Gastrocnemius medialis (tissue), 4 donors: ENCODE measurements around the gene RNF213. TPM values are rescaled to one million over a fixed set of nuclear protein-coding genes. Genes with fewer than 3 reads are reported as not detected.

ENCODE experiments used
- ATAC-seq, 2 donors: fragments of 150-250 bp; one replicate each; pipeline ENCODE4 v1.9.1; 2016
- DNase-seq, 2 donors: peaks; one replicate each; pipeline ENCODE4 v3.0.0-alpha.2; 2019
- H3K27ac ChIP-seq, 4 donors: fragments of 200-600 bp; sonication (generic); 1 replicate in 1 of 4; 2 replicates in 3 of 4; pipeline ENCODE4 v1.5.1; 2016 to 2018; ENCODE audit warnings: mild to moderate bottlenecking in 2 of 4, moderate library complexity in 1 of 4
- H3K27me3 ChIP-seq, 3 donors: fragments of 200-600 bp; sonication (generic) in 2 of 3; 1 replicate in 1 of 3; 2 replicates in 2 of 3; pipeline versions ENCODE4 v1.5.1 to v1.6.0; 2016 to 2019; ENCODE audit warnings: mild to moderate bottlenecking in 1 of 3, moderate library complexity in 1 of 3
- H3K36me3 ChIP-seq, 2 donors: fragments of 200-600 bp; sonication (generic) in 1 of 2; one replicate each; pipeline ENCODE4 v1.5.1; 2017 to 2018
- H3K4me1 ChIP-seq, 2 donors: fragments of 200-600 bp; sonication (generic) in 1 of 2; one replicate each; pipeline ENCODE4 v1.5.1; 2016 to 2017; ENCODE audit warnings: mild to moderate bottlenecking in 2 of 2
- H3K4me3 ChIP-seq, 4 donors: fragments of 200-600 bp; sonication (generic) in 3 of 4; 1 replicate in 1 of 4; 2 replicates in 3 of 4; pipeline ENCODE4 v1.5.1; 2016 to 2019; ENCODE audit warnings: mild to moderate bottlenecking in 2 of 4
- H3K9me3 ChIP-seq, 3 donors: fragments of 200-600 bp; sonication (generic) in 2 of 3; 1 replicate in 1 of 3; 2 replicates in 2 of 3; pipeline ENCODE4 v1.5.1; 2016 to 2019
- POLR2A ChIP-seq, 2 donors: fragments of 450-650 bp; IDR thresholded peaks; one replicate each; pipeline ENCODE4 v1.6.1; 2017; ENCODE audit warnings: antibody characterized with exemption in 2 of 2, mild to moderate bottlenecking in 2 of 2, moderate library complexity in 2 of 2
- in situ Hi-C, 4 donors: fragments of 200-750 bp; cut with MboI; loops; one replicate each; pipeline versions ENCODE4 v1.15.0 to v1.8.0; 2017; ENCODE audit warnings: low sequenced_read_pairs in 4 of 4
- intact Hi-C: fragments of 100-400 bp; cut with DNase I; formaldehyde crosslinking; loops from one replicate; pipeline ENCODE4 v1.15.1; 2023; ENCODE audit warnings: low total_unique reads
- total RNA-seq, 4 donors: library from RNA; depleted of rRNA; stranded (reverse); fragments of >200 nt; gene quantifications; one replicate each; pipeline versions ENCODE4 v1.1.0 to v1.2.3, GENCODE V29; 2016
- TF ChIP-seq, protein P1 (sequence below), 5 experiments: fragments of 450-650 bp in 3 of 5; fragments of 200-600 bp in 2 of 5; sonication (generic) in 2 of 5; IDR thresholded peaks in 4 of 5; conservative IDR thresholded peaks in 1 of 5; 1 replicate in 4 of 5; 2 replicates in 1 of 5; pipeline ENCODE4 v1.5.1; 2016 to 2019; ENCODE audit warnings: antibody characterized with exemption in 5 of 5, mild to moderate bottlenecking in 3 of 5, moderate library complexity in 3 of 5

The RNF213 gene
- total RNA-seq, 4 donors from 2014 or later = 24.1 to 51.8 (median 28.6) TPM

DNA sequence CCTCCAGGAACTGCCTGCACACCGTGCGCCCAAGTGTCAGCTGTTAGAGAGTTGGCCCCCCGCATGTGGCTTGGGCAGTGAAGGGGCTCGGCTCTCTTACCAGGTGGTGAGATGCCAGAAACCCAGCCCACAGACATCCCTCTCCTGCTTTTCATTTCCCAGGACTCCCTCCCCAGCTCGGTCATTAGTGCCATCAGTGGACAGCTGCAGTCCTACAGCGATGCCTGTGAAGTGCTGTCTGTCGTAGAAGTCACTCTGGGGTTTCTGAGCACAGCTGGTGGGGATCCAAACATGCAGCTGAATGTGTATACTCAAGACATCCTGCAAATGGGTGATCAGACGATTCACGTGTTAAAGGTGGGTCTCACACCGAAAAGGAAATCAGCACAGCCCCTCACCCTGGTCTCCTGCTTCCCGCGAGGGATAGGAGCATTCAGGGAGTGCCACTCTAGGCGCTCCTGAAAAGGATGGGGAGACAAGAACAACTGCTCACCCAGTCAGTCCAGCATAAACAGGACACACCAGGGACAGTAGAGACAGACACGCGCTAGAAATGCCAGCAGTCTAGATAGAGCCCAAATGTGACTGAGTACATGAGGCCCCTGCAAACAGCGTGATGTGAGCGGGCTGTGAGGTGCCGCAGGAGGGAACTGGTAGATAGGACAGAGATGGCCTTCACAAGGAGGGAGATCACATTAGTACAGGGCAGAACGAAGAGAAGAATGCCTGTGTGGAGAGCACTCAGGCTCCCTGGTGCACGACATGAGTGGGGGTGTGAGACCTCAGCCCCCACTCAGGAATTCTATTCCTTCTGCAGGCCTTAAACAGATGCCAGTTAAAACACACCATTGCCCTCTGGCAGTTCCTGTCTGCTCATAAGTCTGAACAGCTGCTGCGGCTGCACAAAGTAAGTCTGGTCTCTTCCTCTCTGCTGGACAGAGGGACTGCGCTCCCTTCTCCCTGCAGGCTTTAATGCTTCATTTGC, 128.7 kb downstream of the RNF213 start:
- Histone ChIP-seq H3K27me3 (no peaks in the 10 kb centered on the region), H3K36me3 (peaks cover 0 to 97% of the 10 kb centered on the region in 2 donors), H3K27ac (no peak overlapping the region), H3K4me1 (no peaks in the 10 kb centered on the region), H3K9me3 (no peaks in the 10 kb centered on the region), H3K4me3 (no peak overlapping the region)
- intact Hi-C loops = no loop called here
- no peak for TF ChIP-seq POLR2A (IDR thresholded peaks at IDR 0.05)
- TF ChIP-seq, protein P1, sequence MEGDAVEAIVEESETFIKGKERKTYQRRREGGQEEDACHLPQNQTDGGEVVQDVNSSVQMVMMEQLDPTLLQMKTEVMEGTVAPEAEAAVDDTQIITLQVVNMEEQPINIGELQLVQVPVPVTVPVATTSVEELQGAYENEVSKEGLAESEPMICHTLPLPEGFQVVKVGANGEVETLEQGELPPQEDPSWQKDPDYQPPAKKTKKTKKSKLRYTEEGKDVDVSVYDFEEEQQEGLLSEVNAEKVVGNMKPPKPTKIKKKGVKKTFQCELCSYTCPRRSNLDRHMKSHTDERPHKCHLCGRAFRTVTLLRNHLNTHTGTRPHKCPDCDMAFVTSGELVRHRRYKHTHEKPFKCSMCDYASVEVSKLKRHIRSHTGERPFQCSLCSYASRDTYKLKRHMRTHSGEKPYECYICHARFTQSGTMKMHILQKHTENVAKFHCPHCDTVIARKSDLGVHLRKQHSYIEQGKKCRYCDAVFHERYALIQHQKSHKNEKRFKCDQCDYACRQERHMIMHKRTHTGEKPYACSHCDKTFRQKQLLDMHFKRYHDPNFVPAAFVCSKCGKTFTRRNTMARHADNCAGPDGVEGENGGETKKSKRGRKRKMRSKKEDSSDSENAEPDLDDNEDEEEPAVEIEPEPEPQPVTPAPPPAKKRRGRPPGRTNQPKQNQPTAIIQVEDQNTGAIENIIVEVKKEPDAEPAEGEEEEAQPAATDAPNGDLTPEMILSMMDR (IDR thresholded peaks at IDR 0.05 in 4 of 5, conservative IDR thresholded peaks at IDR 0.05 in 1 of 5) = no peak
- DNase-seq (no peak), ATAC-seq (no peak)
- in situ Hi-C loops = no loop called here

DNA sequence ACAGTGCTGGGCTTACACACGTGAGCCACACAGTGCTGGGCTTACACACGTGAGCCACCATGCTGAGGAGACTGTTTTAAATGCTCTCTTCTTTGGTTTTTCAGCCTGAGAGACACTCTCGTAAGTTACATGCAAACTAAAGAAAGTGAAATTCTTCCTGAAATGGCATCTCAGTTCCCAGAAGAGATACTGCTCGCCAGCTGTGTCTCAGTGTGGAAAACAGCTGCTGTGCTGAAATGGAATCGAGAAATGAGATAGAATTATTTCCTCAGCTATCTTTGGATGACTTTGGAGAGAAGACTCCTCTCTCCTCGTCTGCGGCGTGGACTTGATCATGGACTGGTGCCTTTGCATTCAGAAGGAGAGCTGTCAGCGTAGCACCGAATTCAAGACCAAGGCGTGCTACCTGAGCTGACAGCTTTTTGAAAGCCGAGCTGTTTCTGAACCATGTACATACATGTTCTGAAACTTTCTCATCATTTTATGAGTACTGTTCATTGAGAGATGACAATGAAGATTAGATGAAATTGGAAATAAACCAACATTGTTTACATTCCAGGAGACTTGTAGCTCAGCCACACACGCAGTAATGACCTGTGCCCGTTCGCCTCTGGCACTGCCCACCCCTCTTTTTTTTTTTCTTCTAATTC, 132.7 kb downstream of the RNF213 start:
- ATAC-seq = no peak
- TF ChIP-seq, protein P1 (IDR thresholded peaks at IDR 0.05 in 4 of 5, conservative IDR thresholded peaks at IDR 0.05 in 1 of 5) = no peak
- TF ChIP-seq POLR2A (IDR thresholded peaks at IDR 0.05) = no peak
- Histone ChIP-seq H3K4me1 (peaks cover 0 to 4% of the 10 kb centered on the region in 2 donors), H3K36me3 (peaks cover 0 to 58% of the 10 kb centered on the region in 2 donors), H3K27ac (no peak overlapping the region), H3K27me3 (no peaks in the 10 kb centered on the region), H3K9me3 (no peaks in the 10 kb centered on the region), H3K4me3 (no peak overlapping the region)
- in situ Hi-C loops = no loop called here
- intact Hi-C loops = no loop called here
- DNase-seq = no peak

GRCh38 chr17:80393961-80394360, 133.3 kb downstream of the RNF213 start:
- Histone ChIP-seq H3K4me1 (peaks cover 0 to 4% of the 10 kb centered on the region in 2 donors), H3K9me3 (no peaks in the 10 kb centered on the region), H3K36me3 (peaks cover 0 to 52% of the 10 kb centered on the region in 2 donors), H3K27me3 (no peaks in the 10 kb centered on the region), H3K4me3 (no peak overlapping the region), H3K27ac (no peak overlapping the region)
- ATAC-seq (no peak), DNase-seq (no peak)
- in situ Hi-C loops = no loop called here
- no peak for TF ChIP-seq POLR2A (IDR thresholded peaks at IDR 0.05)
- TF ChIP-seq, protein P1 (IDR thresholded peaks at IDR 0.05 in 4 of 5, conservative IDR thresholded peaks at IDR 0.05 in 1 of 5) = no peak
- intact Hi-C loops = no loop called here

GRCh38 chr17:80394629-80395216, 134.1 kb downstream of the RNF213 start:
- peaks cover 0 to 45% of the 10 kb centered on the region in 2 donors for H3K36me3 ChIP-seq
- TF ChIP-seq, protein P1 (IDR thresholded peaks at IDR 0.05 in 4 of 5, conservative IDR thresholded peaks at IDR 0.05 in 1 of 5) = no peak
- no peak for TF ChIP-seq POLR2A (IDR thresholded peaks at IDR 0.05)
- peaks cover 0 to 4% of the 10 kb centered on the region in 2 donors for H3K4me1 ChIP-seq
- intact Hi-C loops = no loop called here
- DNase-seq = no peak
- peak in 1 of 2 donors; percentile 56 for ATAC-seq
- H3K27me3 ChIP-seq = no peaks in the 10 kb centered on the region
- no peak overlapping the region for H3K4me3 ChIP-seq
- no peak overlapping the region for H3K27ac ChIP-seq
- H3K9me3 ChIP-seq = no peaks in the 10 kb centered on the region
- in situ Hi-C loops = no loop called here
